ENCODE results near the gene WNK1.

Gene WNK1

DNA sequence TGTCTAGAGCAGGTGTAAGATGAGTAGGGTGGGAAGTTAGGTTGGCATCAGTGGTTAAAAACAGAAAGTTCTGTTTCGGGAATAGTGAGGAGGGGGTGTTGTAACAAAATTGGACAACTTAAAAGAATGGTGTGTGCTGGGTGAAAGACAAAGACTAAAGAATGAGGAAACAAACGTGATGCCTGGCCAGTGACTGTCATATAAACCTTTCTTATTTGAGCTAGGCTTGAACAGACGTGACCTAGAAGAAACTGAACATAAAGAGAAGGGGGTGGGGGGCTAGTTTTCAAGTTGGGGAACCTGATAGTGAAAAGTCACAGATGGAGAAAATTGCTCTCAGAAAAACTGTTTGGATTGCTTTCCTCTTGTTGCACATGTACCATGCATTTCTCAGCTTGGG lies 157.5 kb downstream of the WNK1 start:
- TF ChIP-seq, protein P1, sequence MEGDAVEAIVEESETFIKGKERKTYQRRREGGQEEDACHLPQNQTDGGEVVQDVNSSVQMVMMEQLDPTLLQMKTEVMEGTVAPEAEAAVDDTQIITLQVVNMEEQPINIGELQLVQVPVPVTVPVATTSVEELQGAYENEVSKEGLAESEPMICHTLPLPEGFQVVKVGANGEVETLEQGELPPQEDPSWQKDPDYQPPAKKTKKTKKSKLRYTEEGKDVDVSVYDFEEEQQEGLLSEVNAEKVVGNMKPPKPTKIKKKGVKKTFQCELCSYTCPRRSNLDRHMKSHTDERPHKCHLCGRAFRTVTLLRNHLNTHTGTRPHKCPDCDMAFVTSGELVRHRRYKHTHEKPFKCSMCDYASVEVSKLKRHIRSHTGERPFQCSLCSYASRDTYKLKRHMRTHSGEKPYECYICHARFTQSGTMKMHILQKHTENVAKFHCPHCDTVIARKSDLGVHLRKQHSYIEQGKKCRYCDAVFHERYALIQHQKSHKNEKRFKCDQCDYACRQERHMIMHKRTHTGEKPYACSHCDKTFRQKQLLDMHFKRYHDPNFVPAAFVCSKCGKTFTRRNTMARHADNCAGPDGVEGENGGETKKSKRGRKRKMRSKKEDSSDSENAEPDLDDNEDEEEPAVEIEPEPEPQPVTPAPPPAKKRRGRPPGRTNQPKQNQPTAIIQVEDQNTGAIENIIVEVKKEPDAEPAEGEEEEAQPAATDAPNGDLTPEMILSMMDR (IDR thresholded peaks at IDR 0.05; ENCODE audit: low read depth, low read length): no peak
- H3K4me3 ChIP-seq (ENCODE audit: low read depth, low read length): no peak overlapping the region

DNA sequence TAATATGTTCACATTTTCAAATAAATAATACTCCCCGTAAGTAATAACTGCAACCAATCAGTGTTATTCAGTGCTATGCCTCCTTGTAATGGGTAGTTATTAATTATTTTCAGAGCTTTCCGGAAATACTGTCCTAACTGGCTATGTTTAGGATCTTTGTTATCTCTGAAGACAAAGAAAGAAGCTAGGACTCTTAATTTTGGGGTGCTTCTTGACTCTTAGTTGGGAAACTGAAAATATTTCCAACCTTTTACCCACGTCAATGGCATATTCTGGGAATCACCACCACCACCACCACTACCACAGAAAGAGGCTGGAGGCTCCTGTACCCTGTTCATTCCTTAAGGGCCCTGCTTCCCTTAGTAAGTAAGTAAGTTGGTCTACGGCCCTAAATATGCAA lies 158.0 kb downstream of the WNK1 start:
- TF ChIP-seq, protein P1 (IDR thresholded peaks at IDR 0.05; ENCODE audit: low read depth, low read length): no peak
- no peak overlapping the region for H3K4me3 ChIP-seq (ENCODE audit: low read depth, low read length)

DNA sequence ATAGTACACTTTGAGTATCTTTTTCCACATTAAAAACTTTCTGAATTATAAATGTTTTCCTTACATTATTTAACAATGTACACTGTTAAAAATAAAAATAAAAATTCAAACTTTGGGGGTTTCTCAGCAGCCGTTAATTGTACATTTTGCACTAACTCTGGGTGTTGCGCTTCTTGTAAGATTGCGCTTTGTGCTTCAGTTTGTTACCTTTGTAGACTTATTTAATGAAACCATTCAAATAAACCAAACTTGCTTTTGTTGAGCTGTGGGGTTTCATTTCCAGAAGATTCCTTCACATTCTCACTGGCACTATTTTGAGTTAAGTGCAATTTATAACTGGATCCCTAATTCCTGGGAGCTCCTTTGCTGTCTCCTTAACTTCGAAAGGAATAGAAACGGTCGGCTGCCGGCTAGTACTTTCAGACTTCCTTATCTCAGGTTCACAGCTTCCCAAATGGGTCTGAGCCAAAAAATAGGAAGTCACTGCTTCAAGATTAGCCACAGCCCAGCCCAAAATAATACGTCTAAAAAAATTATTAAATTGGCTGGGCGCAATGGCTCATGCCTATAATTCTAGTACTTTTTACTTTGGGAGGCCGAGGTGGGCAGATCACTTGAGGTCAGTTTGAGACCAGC lies 158.9 kb downstream of the WNK1 start:
- H3K4me3 ChIP-seq (ENCODE audit: low read depth, low read length): no peak overlapping the region
- TF ChIP-seq, protein P1 (IDR thresholded peaks at IDR 0.05; ENCODE audit: low read depth, low read length): no peak

DNA sequence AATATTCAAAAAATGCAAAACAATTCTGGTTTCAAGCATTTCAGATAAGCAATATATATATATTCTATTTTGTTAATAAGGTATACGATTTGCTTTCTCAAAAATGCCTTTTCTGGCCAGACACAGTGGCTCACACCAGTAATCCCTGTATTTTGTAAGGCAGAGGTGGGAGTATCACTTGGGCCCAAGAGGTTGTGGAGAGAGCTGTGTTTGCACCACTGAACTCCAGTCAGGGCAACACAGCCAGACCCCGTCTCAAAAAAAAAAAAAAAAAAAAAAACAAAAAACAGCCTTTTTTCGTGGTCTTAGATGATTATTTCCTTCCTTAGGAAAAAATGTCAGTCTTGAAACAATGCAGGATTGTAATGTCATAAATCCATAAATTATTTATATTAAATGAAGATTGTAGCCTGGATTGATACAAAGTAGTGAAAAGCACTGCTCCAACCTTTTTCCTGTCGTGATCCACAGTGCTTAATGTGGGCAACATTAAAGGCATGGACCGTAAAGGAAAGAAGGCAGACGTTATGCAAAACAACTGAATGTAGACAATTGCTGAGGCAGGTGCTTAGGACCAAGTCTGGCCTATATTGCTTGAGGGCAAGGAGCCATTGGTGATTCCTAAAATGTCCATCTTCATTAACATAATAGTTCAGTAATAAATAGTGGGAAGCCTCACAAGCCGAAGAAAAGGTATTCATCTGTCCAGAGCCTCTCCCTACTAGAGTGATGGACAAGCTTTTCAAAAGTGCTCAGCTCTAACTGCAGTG lies 160.3 kb downstream of the WNK1 start:
- no peak overlapping the region for H3K4me3 ChIP-seq (ENCODE audit: low read depth, low read length)
- TF ChIP-seq, protein P1 (IDR thresholded peaks at IDR 0.05; ENCODE audit: low read depth, low read length): no peak

DNA sequence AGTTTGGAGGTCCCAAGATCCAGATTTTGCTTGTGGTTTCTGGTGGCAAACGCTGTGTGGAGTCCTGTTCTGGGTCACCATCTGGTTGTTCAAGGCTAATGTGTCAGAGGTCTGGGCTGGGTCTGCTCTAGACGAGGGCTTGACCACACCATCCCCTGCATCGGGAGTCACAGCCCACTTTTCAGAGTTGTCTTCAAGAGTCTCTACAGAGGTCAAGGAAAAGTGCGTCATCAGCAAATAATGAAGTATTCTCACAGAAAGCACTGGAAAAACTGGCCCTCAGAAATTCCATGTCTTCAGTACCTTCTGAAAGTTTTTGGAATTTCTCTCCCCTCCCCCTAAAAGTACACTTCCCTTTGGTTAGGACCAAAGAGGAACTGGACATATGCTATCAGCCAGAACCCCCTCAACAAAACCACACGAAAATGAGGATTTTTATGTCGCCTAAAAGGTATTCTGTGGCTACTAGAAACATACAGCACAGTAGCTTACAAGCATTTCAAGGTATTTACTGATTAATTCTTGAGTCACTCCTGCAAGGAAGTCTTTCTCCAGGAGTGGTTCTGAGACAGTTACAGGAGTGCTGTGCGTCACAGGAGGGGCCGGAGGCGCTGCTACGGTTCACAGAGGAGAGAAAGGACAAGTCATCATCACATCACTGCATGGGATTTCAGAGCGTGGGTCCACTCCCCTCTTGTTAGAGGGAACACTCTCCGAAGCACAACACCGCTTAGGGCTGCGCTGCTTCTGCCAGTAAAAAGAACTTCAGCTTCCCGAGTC lies 161.7 kb downstream of the WNK1 start:
- no peak overlapping the region for H3K4me3 ChIP-seq (ENCODE audit: low read depth, low read length)
- TF ChIP-seq, protein P1 (IDR thresholded peaks at IDR 0.05; ENCODE audit: low read depth, low read length): no peak

DNA sequence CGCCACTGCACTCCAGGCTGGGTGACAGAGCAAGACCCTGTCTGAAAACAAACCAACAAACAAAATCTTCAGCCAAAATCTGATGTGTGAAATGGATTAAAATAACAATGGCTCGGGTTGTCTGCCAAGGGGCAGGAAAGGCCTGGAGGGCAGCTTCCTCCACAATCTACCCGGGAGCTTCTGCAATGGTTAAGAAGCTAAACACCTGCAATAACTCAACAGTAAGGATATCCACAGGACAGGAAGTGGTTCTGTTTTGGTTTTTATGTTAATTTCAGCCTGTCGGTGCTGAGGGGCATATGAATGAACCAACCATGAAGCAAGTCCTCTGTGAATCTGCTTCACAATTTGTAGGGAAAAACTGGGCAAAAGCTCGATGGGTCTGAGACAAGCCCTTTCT lies 162.7 kb downstream of the WNK1 start:
- TF ChIP-seq, protein P1 (IDR thresholded peaks at IDR 0.05; ENCODE audit: low read depth, low read length): no peak

DNA sequence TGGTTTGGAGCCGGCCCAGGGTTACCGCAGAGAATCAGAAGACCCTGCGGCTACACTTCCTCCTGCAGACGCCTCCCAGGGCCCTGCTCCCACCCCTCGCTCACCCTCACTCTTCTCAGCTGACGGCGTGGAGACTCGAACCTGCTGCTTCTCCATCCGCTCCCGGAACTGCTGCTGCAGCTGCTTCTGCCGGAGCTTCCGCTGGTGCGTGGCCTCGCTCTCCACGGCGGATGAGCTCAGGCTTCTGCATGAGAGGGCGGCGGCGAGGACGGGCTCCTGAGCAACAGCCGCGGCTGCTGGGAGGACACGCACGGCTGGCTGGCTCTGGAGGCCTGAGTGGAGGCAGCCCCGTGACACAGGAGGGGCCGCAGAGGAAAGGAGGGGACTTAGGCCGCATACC lies 163.9 kb downstream of the WNK1 start:
- TF ChIP-seq, protein P1 (IDR thresholded peaks at IDR 0.05; ENCODE audit: low read depth, low read length): no peak
- no peak overlapping the region for H3K4me3 ChIP-seq (ENCODE audit: low read depth, low read length)

More for the DNA sequence above, 162.7 kb downstream of the WNK1 start:
- no peak overlapping the region for H3K4me3 ChIP-seq (ENCODE audit: low read depth, low read length)

Data from WI38 (cell line).